HS-27A (cell line): Measurements from ENCODE around the gene CLPTM1.
"Not testable (repeated sequence)": the region's sequence is repeated elsewhere in the genome, so short reads cannot be mapped to it uniquely, and the experiment has no call there.

Experiments used
- DNase-seq: peaks from one replicate; pipeline ENCODE4 v3.0.0-alpha.2; 2012; ENCODE audit warnings: low read depth, missing footprints

CLPTM1 gene

GRCh38 chr19:44942067-44942571 is 13.1 kb upstream of the CLPTM1 start, which contains the start of gene APOC4:
Gene APOC4, plus strand, starts transcription at chr19:44942237. Its CDS starts 41 bp downstream, at chr19:44942278.
- no peak for DNase-seq

GRCh38 chr19:44943801-44944249 is 11.4 kb upstream of the CLPTM1 start:
- no peak for DNase-seq

- DNase-seq: no peak
These were observed 8.1 kb upstream of the CLPTM1 start for GRCh38 chr19:44947041-44947581.

GRCh38 chr19:44948237-44948636 is 6.9 kb upstream of the CLPTM1 start:
- no peak for DNase-seq

- no peak for DNase-seq
These were observed 6.3 kb upstream of the CLPTM1 start for GRCh38 chr19:44948763-44949374.

GRCh38 chr19:44949550-44949949 is 5.6 kb upstream of the CLPTM1 start:
- no peak for DNase-seq

GRCh38 chr19:44951179-44952159 is 3.7 kb upstream of the CLPTM1 start:
- DNase-seq: peak; percentile 59

- no peak for DNase-seq
These were observed 917 bp upstream of the CLPTM1 start for GRCh38 chr19:44954278-44954648.

GRCh38 chr19:44955505-44956439 is 592 bp downstream of the CLPTM1 start:
- DNase-seq: no peak

GRCh38 chr19:44957526-44957925 is 2.3 kb downstream of the CLPTM1 start:
- DNase-seq: no peak

- no peak for DNase-seq
These were observed 2.9 kb downstream of the CLPTM1 start for GRCh38 chr19:44958090-44958489.

- no peak for DNase-seq
These were observed 4.5 kb downstream of the CLPTM1 start for GRCh38 chr19:44959691-44960090.

- no peak for DNase-seq
These were observed 5.9 kb downstream of the CLPTM1 start for GRCh38 chr19:44960906-44961728.

GRCh38 chr19:44961821-44962220 is 6.6 kb downstream of the CLPTM1 start:
- no peak for DNase-seq

GRCh38 chr19:44968118-44968517 is 12.9 kb downstream of the CLPTM1 start:
- DNase-seq: no peak

GRCh38 chr19:44968670-44969069 is 13.5 kb downstream of the CLPTM1 start:
- no peak for DNase-seq

- DNase-seq: no peak
These were observed 14.3 kb downstream of the CLPTM1 start for GRCh38 chr19:44969437-44969836.

GRCh38 chr19:44971451-44971850 is 16.3 kb downstream of the CLPTM1 start:
- not testable (repeated sequence) for DNase-seq

GRCh38 chr19:44972802-44973201 is 17.6 kb downstream of the CLPTM1 start:
- no peak for DNase-seq

- DNase-seq: no peak
These were observed 19.0 kb downstream of the CLPTM1 start for GRCh38 chr19:44973982-44974735.
